AG09319 (cell line): Measurements from ENCODE around the gene PDZD2.

Experiments
- DNase-seq: peaks from one replicate; pipeline ENCODE4 v3.0.0-alpha.2; 2010; ENCODE audit warnings: low read depth; ENCODE audit errors: extremely low read depth
- CTCF ChIP-seq: IDR thresholded peaks from 2 replicates; pipeline ENCODE4 v1.5.1; 2011; ENCODE audit warnings: low read depth, mild to moderate bottlenecking, inconsistent platforms, low read length, moderate library complexity

PDZD2 gene

GRCh38 chr5:32047056-32047455 is 408.1 kb downstream of the PDZD2 start:
- TF ChIP-seq CTCF = no peak
- DNase-seq = no peak

- DNase-seq = no peak
- no peak for TF ChIP-seq CTCF
Observed at GRCh38 chr5:32051796-32052195, 412.9 kb downstream of the PDZD2 start.

- TF ChIP-seq CTCF = no peak
- DNase-seq = no peak
Observed at GRCh38 chr5:32055891-32056866, 417.2 kb downstream of the PDZD2 start.

- TF ChIP-seq CTCF = peak; percentile 11
- no peak for DNase-seq
Observed at GRCh38 chr5:32057187-32058096, 418.5 kb downstream of the PDZD2 start.

- TF ChIP-seq CTCF = no peak
Observed at GRCh38 chr5:32058101-32058500, 419.2 kb downstream of the PDZD2 start.

GRCh38 chr5:32058997-32059396 is 420.1 kb downstream of the PDZD2 start:
- TF ChIP-seq CTCF = no peak
- DNase-seq = no peak

More at GRCh38 chr5:32058101-32058500, 419.2 kb downstream of the PDZD2 start:
- DNase-seq = no peak
